Left ventricle myocardium inferior (tissue), 1 donor: ENCODE measurements around the gene VPS13D. TPM values are rescaled to one million over a fixed set of nuclear protein-coding genes. Genes with fewer than 3 reads are reported as not detected.
A peak's percentile ranks its signal among the peaks of the same experiment; 100 is the strongest.

Experiments used
- DNase-seq: peaks from one replicate; pipeline ENCODE4 v3.0.0-alpha.2; 2020
- H3K27ac ChIP-seq: fragments of 200-600 bp; replicated peaks from 2 replicates; pipeline ENCODE4 v1.8.0; 2021
- H3K27me3 ChIP-seq: fragments of 200-600 bp; 2 replicates; pipeline ENCODE4 v1.8.0; 2021; ENCODE audit warnings: low read depth
- H3K36me3 ChIP-seq: fragments of 200-600 bp; 2 replicates; pipeline ENCODE4 v1.8.0; 2021
- H3K4me1 ChIP-seq: fragments of 200-600 bp; 2 replicates; pipeline ENCODE4 v1.8.0; 2021
- H3K4me3 ChIP-seq: fragments of 200-600 bp; 2 replicates; pipeline ENCODE4 v1.8.0; 2021; ENCODE audit warnings: mild to moderate bottlenecking, moderate library complexity
- H3K9me3 ChIP-seq: fragments of 200-600 bp; replicated peaks from 2 replicates; pipeline ENCODE4 v1.8.0; 2021
- CTCF ChIP-seq: fragments of 200-600 bp; IDR thresholded peaks from 2 replicates; pipeline ENCODE4 v1.8.0; 2021; ENCODE audit warnings: antibody characterized with exemption, mild to moderate bottlenecking, borderline replicate concordance
- intact Hi-C: fragments of 100-400 bp; cut with micrococcal nuclease; formaldehyde crosslinking; loops from one replicate; pipeline ENCODE4 v1.11.0; 2022
- total RNA-seq: library from RNA; stranded (reverse); fragmentation: NEBNext Ultra II Directional; extraction: Animal tissue kit (Norgen Biotek cat#: 25700); gene quantifications from one replicate; pipeline ENCODE4 v1.2.1, GENCODE V29; 2021
- donor health status: DM: no; HTN: yes; CAD: no; lungs with severe emphysema.

The VPS13D gene
- total RNA-seq, 1 donor from 2014 or later = 71.6 TPM

DNA sequence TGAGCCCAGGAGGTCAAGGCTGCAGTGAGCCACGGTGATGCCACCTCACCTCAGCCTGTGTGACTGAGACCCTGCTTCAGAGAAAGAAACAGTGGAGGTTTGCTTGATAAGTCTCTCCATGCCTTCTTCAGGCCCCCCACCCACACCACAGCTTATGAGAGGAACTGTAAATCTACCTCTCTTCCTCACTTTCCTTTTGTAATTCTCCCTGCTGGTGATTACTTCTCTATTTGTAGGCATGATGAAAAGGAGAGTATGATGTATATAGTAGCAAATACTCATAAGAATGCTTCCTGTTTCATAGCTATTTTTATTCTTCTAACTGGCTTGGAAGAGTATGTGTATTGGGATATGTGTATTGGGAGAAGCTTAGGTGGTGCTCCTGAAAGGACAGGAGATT is 186.3 kb downstream of the VPS13D start:
- Histone ChIP-seq H3K27ac (no peak overlapping the region), H3K4me3 (no peak overlapping the region), H3K4me1 (peaks cover 2% of the 10 kb centered on the region), H3K27me3 (no peaks in the 10 kb centered on the region), H3K36me3 (peaks cover 78% of the 10 kb centered on the region), H3K9me3 (no peaks in the 10 kb centered on the region)
- intact Hi-C loops = no loop called here
- no peak for DNase-seq
- no peak for TF ChIP-seq CTCF

DNA sequence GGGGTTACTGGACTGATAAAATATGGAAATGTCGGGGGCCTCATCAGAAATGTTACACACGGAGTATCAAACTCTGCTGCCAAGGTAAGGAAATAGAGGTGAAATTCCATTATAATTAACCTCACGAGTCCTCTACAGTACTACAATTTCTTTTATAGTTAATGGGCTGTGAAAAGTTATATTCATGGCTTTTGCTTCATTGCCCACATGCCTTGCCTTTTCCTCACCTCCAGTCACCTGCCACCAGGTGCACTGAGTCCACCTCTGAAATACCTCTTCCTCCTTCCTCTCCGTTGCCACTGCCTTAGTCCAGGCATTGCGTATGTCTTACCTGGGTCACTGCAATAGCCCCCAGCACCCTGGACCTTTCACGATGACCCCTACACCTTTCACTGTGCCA is 186.9 kb downstream of the VPS13D start:
- TF ChIP-seq CTCF = no peak
- H3K9me3 ChIP-seq = no peaks in the 10 kb centered on the region
- H3K27ac ChIP-seq = no peak overlapping the region
- H3K4me1 ChIP-seq = peaks cover 8% of the 10 kb centered on the region
- H3K4me3 ChIP-seq = no peak overlapping the region
- no peaks in the 10 kb centered on the region for H3K27me3 ChIP-seq
- H3K36me3 ChIP-seq = peaks cover 81% of the 10 kb centered on the region
- intact Hi-C loops = no loop called here
- no peak for DNase-seq

DNA sequence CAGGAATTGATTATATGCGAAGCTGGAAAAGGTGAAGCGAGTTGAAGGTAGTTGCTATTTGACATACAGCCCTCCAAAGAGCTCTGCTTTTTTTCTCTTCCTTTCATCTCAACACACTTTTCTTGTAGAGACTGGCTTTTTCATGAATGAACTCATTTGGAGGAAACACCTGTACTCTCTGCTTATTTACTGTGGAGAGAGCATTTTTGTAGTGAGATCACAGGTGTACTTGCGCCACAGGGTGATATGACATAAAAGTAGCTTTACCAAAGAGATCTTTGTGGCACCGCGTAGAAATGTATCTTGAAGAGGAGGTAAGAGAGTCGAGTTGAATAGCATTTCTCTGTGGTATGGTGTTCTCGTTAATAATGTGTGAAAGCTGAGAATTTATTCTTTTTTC is 187.6 kb downstream of the VPS13D start:
- Histone ChIP-seq H3K27me3 (no peaks in the 10 kb centered on the region), H3K27ac (no peak overlapping the region), H3K4me1 (peaks cover 15% of the 10 kb centered on the region), H3K36me3 (peaks cover 79% of the 10 kb centered on the region), H3K9me3 (no peaks in the 10 kb centered on the region), H3K4me3 (no peak overlapping the region)
- no peak for DNase-seq
- intact Hi-C loops = no loop called here
- TF ChIP-seq CTCF = no peak

DNA sequence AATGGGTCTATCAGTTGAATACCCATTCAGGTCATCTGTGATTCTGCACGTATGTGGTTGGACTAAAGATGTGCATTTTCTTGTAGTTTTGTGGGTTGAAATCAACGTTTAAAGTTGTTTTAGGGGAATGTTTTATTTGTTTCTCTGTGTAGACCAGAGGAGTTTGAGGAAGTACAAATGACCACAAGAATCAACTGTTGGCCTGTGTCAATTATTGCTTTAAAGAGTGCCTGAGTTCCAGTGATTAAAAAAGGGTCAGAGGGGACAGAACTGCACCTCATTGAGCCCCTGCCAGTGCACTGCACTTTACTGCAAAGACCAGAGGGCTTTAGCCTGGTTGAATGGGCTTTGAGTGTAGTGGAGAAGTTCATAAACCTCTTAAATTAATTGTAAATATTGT is 190.3 kb downstream of the VPS13D start:
- H3K27ac ChIP-seq = no peak overlapping the region

GRCh38 chr1:12422488-12422887 is 192.7 kb downstream of the VPS13D start:
- no peaks in the 10 kb centered on the region for H3K27me3 ChIP-seq
- peaks cover 43% of the 10 kb centered on the region for H3K36me3 ChIP-seq
- no peak for TF ChIP-seq CTCF
- DNase-seq = no peak
- no peak overlapping the region for H3K4me3 ChIP-seq
- peak overlapping the region; percentile 74 for H3K27ac ChIP-seq
- peaks cover 39% of the 10 kb centered on the region for H3K4me1 ChIP-seq
- H3K9me3 ChIP-seq = no peaks in the 10 kb centered on the region
- intact Hi-C loops = loop anchor here (10.0 kb wide), 1 partner anchor 202 kb away; no protein-coding TSS in a partner anchor

More for the DNA sequence above, 190.3 kb downstream of the VPS13D start:
- Histone ChIP-seq H3K27me3 (no peaks in the 10 kb centered on the region), H3K36me3 (peaks cover 64% of the 10 kb centered on the region), H3K4me1 (peaks cover 39% of the 10 kb centered on the region), H3K4me3 (no peak overlapping the region), H3K9me3 (no peaks in the 10 kb centered on the region)
- no peak for TF ChIP-seq CTCF
- intact Hi-C loops = loop anchor here (10.0 kb wide), 1 partner anchor 205 kb away; no protein-coding TSS in a partner anchor
- DNase-seq = no peak

GRCh38 chr1:12424087-12424529 is 194.3 kb downstream of the VPS13D start:
- Histone ChIP-seq H3K27ac (peak overlapping the region; percentile 74), H3K4me3 (no peak overlapping the region), H3K36me3 (peaks cover 43% of the 10 kb centered on the region), H3K27me3 (no peaks in the 10 kb centered on the region), H3K4me1 (peaks cover 39% of the 10 kb centered on the region), H3K9me3 (no peaks in the 10 kb centered on the region)
- TF ChIP-seq CTCF = no peak
- DNase-seq = no peak
- intact Hi-C loops = loop anchor here (10.0 kb wide), 1 partner anchor 201 kb away; no protein-coding TSS in a partner anchor
